HG02588 (cell line): ENCODE results near the gene ZFC3H1.
"Not testable (repeated sequence)": the region's sequence is repeated elsewhere in the genome, so short reads cannot be mapped to it uniquely, and the experiment has no call there.

Experiments
- ATAC-seq: cut with Tn5 transposase; IDR thresholded peaks from one replicate; pipeline ENCODE4 v1.9.1; 2021; ENCODE audit warnings: mild to moderate bottlenecking, moderate library complexity; ENCODE audit not compliant: unreplicated experiment

Gene ZFC3H1

DNA sequence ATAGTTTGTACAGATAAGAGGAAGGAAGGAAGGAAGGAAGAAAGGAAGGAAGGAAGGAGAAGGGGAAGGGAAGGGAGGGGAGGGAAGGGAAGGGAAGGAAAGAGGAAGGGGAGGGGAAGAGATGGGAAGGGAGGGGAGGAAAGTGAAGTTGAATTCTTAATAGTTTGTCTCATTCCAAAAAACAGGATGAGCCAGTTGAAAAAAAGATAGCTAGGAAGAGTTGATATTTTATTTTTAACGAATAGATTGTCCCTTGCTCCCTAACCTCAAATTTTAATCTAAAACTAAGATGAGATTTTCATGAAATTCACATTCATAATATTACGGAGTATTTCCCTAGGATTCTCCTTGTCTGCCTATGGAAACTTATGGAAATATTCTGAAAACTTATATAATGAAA lies 80.7 kb downstream of the ZFC3H1 start:
- ATAC-seq: no peak

GRCh38 chr12:71581206-71581605 lies 82.4 kb downstream of the ZFC3H1 start:
- no peak for ATAC-seq

GRCh38 chr12:71578694-71579258 lies 84.9 kb downstream of the ZFC3H1 start:
- no peak for ATAC-seq

DNA sequence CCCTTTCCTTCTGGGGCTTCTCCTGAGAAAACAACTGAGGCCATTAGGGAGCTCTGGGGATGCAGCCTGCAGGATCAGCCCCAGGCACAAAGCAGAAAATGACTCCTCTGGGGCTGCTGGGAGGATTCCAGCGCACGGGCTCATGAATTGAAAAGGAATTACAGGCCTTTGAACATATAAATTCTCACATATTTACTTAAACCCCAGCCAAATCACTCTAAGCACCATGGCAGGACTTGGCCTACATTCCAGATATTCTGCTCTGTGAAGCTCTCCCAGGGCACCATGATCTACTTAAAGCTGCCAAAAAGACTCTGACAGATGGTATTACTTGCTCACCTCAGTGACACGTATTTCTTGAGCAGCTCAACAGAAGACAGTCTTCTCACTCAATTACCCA lies 87.2 kb downstream of the ZFC3H1 start:
- ATAC-seq: no peak

- not testable (repeated sequence) for ATAC-seq
Observed at GRCh38 chr12:71569885-71570284, 93.8 kb downstream of the ZFC3H1 start.

DNA sequence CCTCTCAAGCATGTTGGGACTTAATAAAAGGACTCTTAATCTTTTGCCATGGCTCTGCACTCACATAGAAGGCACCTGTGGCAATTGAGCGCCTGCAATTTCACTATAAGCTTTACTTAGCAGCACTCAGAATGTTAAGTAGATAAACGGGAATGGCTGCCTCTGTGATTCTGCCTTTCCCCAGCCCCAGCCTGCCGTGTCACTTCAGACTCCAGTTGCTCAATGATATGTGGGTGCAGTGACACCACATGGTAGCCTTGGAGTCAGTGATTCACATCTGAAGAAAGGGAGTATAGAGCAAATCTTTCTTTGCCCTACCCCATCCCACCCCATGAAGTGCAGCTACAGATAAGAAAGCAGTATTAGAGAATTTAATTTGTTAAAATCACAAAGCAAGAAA lies 96.1 kb downstream of the ZFC3H1 start:
- ATAC-seq: no peak

DNA sequence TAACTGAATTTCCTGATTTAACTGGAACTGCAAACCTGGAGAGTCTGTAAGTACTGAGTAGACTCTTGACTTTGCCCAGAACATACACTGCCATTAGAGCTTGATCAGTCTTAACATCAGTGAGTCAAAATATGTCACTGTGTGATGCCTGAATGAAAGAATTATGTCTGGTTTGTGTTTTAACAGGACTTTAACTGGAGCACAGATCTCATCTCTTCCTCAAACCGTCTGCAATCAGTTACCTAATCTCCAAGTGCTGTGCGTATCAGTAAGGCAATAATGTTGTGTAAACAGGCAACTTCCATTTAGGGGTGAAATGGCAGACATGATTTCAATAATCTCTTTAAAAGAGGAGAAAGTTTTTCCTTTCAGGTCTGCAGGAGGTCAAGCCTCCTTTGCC lies 97.0 kb downstream of the ZFC3H1 start:
- ATAC-seq: no peak

GRCh38 chr12:71565535-71565934 lies 98.1 kb downstream of the ZFC3H1 start:
- ATAC-seq: no peak

DNA sequence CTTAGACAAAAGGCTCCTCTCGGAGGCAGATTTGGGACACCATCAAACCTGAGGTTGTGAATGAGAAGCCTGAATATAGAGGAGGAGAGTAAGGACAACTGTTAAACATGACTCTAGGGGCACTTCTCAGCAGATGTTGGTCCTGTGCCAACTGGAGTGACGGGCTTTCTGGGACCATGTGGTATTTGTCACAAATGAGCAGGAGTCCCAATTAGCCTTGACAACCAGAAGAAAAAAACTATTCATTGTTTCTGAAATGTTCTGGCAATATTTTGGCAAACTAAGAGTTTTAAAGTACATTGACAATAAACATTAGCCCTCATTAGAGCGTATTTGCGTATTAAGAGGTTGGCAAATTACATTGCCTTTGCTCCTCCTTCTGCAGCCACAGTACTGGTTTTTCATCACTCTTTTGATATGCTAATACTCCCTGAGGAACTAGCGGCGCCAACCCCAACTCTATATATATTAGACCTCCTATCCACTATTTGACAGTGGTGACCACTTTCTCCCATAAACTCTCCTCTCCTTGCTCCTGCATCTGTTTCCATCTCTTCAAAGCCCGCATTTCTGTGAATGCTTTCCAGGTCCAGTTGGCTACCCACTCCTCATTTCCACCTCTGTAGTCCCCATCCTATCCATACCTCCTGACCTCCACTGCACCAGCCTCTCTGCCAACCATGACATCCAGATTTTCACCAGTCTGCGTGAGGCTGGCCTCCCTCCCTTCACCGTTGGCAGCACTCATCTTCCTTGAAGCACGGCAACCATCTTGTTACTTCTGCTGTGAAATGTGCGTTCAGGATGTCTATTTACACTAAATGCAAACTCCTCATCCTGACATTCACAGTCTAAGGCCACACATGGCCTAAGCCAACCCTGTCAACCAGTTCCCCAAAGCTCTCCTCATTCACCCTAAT lies 100.7 kb downstream of the ZFC3H1 start:
- ATAC-seq: no peak
